Type B pancreatic cell (in vitro differentiated cells): ENCODE measurements around the gene SCN2A. TPM values are rescaled to one million over a fixed set of nuclear protein-coding genes. Genes with fewer than 3 reads are reported as not detected.

ENCODE experiments used
- DNase-seq: peaks from one replicate; pipeline ENCODE4 v3.0.0; 2021; ENCODE audit warnings: mixed read lengths; ENCODE audit not compliant: unreplicated experiment; ENCODE audit errors: extremely low spot score
- H3K27ac Mint-ChIP-seq: 2 replicates; pipeline ENCODE4 v1.8.0; 2021; ENCODE audit warnings: mild to moderate bottlenecking, mixed read lengths
- H3K27me3 Mint-ChIP-seq: 2 replicates; pipeline ENCODE4 v1.8.0; 2021; ENCODE audit warnings: mixed read lengths
- H3K36me3 Mint-ChIP-seq: 2 replicates; pipeline ENCODE4 v1.8.0; 2021; ENCODE audit warnings: mixed read lengths
- H3K4me1 Mint-ChIP-seq: one replicate; pipeline ENCODE4 v1.8.0; 2021; ENCODE audit warnings: mixed read lengths; ENCODE audit not compliant: unreplicated experiment
- H3K4me3 Mint-ChIP-seq: 2 replicates; pipeline ENCODE4 v1.8.0; 2021; ENCODE audit warnings: mild to moderate bottlenecking, mixed read lengths
- H3K9me3 Mint-ChIP-seq: 2 replicates; pipeline ENCODE4 v1.8.0; 2021; ENCODE audit warnings: mixed read lengths
- CTCF ChIP-seq: fragments of 200-600 bp; sonication (generic); conservative IDR thresholded peaks from 2 replicates; pipeline ENCODE4 v1.5.0; 2021; ENCODE audit warnings: antibody characterized with exemption, mild to moderate bottlenecking
- total RNA-seq: library from RNA; stranded (reverse); gene quantifications from 2 replicates; pipeline ENCODE4 v1.2.1, GENCODE V29; 2021; ENCODE audit warnings: low replicate concordance

Gene SCN2A
- total RNA-seq, 1 donor from 2014 or later: 0.92 TPM

- Mint-ChIP-seq H3K4me1 (no peaks in the 10 kb centered on the region), H3K4me3 (no peak overlapping the region), H3K36me3 (no peaks in the 10 kb centered on the region), H3K9me3 (no peaks in the 10 kb centered on the region), H3K27me3 (no peaks in the 10 kb centered on the region), H3K27ac (no peak overlapping the region)
- TF ChIP-seq CTCF: no peak
- no peak for DNase-seq
These were observed 42.2 kb downstream of the SCN2A start for GRCh38 chr2:165281387-165281786.

- Mint-ChIP-seq H3K36me3 (no peaks in the 10 kb centered on the region), H3K27ac (no peak overlapping the region), H3K4me3 (no peak overlapping the region), H3K9me3 (no peaks in the 10 kb centered on the region), H3K4me1 (no peaks in the 10 kb centered on the region), H3K27me3 (no peaks in the 10 kb centered on the region)
- no peak for TF ChIP-seq CTCF
- no peak for DNase-seq
These were observed 44.1 kb downstream of the SCN2A start for GRCh38 chr2:165283342-165283741.

- DNase-seq: no peak
- Mint-ChIP-seq H3K4me3 (no peak overlapping the region), H3K4me1 (no peaks in the 10 kb centered on the region), H3K9me3 (no peaks in the 10 kb centered on the region), H3K27ac (no peak overlapping the region), H3K36me3 (no peaks in the 10 kb centered on the region), H3K27me3 (no peaks in the 10 kb centered on the region)
- TF ChIP-seq CTCF: no peak
These were observed 48.0 kb downstream of the SCN2A start for GRCh38 chr2:165287094-165287778.

- Mint-ChIP-seq H3K4me1 (no peaks in the 10 kb centered on the region), H3K27me3 (no peaks in the 10 kb centered on the region), H3K36me3 (no peaks in the 10 kb centered on the region), H3K4me3 (no peak overlapping the region), H3K9me3 (no peaks in the 10 kb centered on the region), H3K27ac (no peak overlapping the region)
- TF ChIP-seq CTCF: no peak
- no peak for DNase-seq
These were observed 49.9 kb downstream of the SCN2A start for GRCh38 chr2:165289069-165289468.

- Mint-ChIP-seq H3K27me3 (no peaks in the 10 kb centered on the region), H3K27ac (no peak overlapping the region), H3K36me3 (no peaks in the 10 kb centered on the region), H3K9me3 (no peaks in the 10 kb centered on the region), H3K4me3 (peak overlapping the region; percentile 81), H3K4me1 (no peaks in the 10 kb centered on the region)
- TF ChIP-seq CTCF: peak; percentile 87
- no peak for DNase-seq
These were observed 54.5 kb downstream of the SCN2A start for GRCh38 chr2:165293440-165294420.
